ENCODE results near the gene GNG5. TPM values are rescaled to one million over a fixed set of nuclear protein-coding genes. Genes with fewer than 3 reads are reported as not detected.
"Not testable (repeated sequence)": the region's sequence is repeated elsewhere in the genome, so short reads cannot be mapped to it uniquely, and the experiment has no call there.

GNG5 gene
- total and polyA plus RNA-seq, 4 experiments from 2014 or later, result 38.1 to 250 (median 125) TPM

GRCh38 chr1:84524590-84524989 lies 18.2 kb upstream of the GNG5 start:
- H3K4me1 ChIP-seq (ENCODE audit: insufficient read depth, low read length), result no peaks in the 10 kb centered on the region
- no peaks in the 10 kb centered on the region for H3K9me3 ChIP-seq (ENCODE audit: control insufficient read depth in 1 of 2, low read length in 2 of 2)
- Mint-ChIP-seq H3K4me3 (no peak overlapping the region), H3K4me1 (no peaks in the 10 kb centered on the region), H3K27ac (no peak overlapping the region), H3K36me3 (peaks cover 0 to 9% of the 10 kb centered on the region in 2 donors), H3K9me3 (peaks cover 0 to 2% (median 0%) of the 10 kb centered on the region in 8 donors), H3K27me3 (no peaks in the 10 kb centered on the region)
- DNase-seq, result no peak
- H3K36me3 ChIP-seq (ENCODE audit: insufficient read depth, low read length), result no peaks in the 10 kb centered on the region
- H3K27me3 ChIP-seq (ENCODE audit: insufficient read depth, low read length), result no peaks in the 10 kb centered on the region
- intact Hi-C loops (cut with micrococcal nuclease), result no loop called here
- ChIA-PET POLR2A (ENCODE audit: partially characterized antibody) (no interaction called here), CTCF (ENCODE audit: partially characterized antibody) (no interaction called here)
- no peak overlapping the region for H3K27ac ChIP-seq (ENCODE audit: low read depth, low read length)
- no peak overlapping the region for H3K4me3 ChIP-seq (ENCODE audit: low read length in 2 of 2)

- intact Hi-C loops (cut with micrococcal nuclease), result no loop called here
- H3K4me1 Mint-ChIP-seq, result peaks cover 0 to 13% (median 2%) of the 10 kb centered on the region in 4 donors
- Histone ChIP-seq H3K27me3 (ENCODE audit: insufficient read depth, low read length) (no peaks in the 10 kb centered on the region), H3K36me3 (ENCODE audit: insufficient read depth, low read length) (no peaks in the 10 kb centered on the region), H3K27ac (ENCODE audit: low read depth, low read length) (no peak overlapping the region), H3K4me3 (ENCODE audit: low read length in 2 of 2) (no peak overlapping the region), H3K4me1 (ENCODE audit: insufficient read depth, low read length) (peaks cover 10% of the 10 kb centered on the region), H3K9me3 (ENCODE audit: control insufficient read depth in 1 of 2, low read length in 2 of 2) (no peaks in the 10 kb centered on the region)
- no peak for DNase-seq
- H3K27me3 Mint-ChIP-seq, result no peaks in the 10 kb centered on the region
- peak overlapping the region in 1 of 7 donors; percentile 3 for H3K27ac Mint-ChIP-seq
- peaks cover 4 to 11% of the 10 kb centered on the region in 2 donors for H3K36me3 Mint-ChIP-seq
- ChIA-PET CTCF (ENCODE audit: partially characterized antibody) (no interaction called here), POLR2A (ENCODE audit: partially characterized antibody) (no interaction called here)
- H3K4me3 Mint-ChIP-seq, result no peak overlapping the region
- H3K9me3 Mint-ChIP-seq, result peaks cover 0 to 6% (median 0%) of the 10 kb centered on the region in 8 donors
Measured at GRCh38 chr1:84510668-84511067, 4.3 kb upstream of the GNG5 start.

GRCh38 chr1:84510165-84510564 lies 3.8 kb upstream of the GNG5 start:
- POLR2A ChIA-PET (ENCODE audit: partially characterized antibody), result no interaction called here
- H3K4me3 Mint-ChIP-seq, result no peak overlapping the region
- peaks cover 4 to 15% of the 10 kb centered on the region in 2 donors for H3K36me3 Mint-ChIP-seq
- no peaks in the 10 kb centered on the region for H3K9me3 ChIP-seq (ENCODE audit: control insufficient read depth in 1 of 2, low read length in 2 of 2)
- no peaks in the 10 kb centered on the region for H3K27me3 Mint-ChIP-seq
- H3K9me3 Mint-ChIP-seq, result peaks cover 0 to 6% (median 0%) of the 10 kb centered on the region in 8 donors
- intact Hi-C loops (cut with micrococcal nuclease), result no loop called here
- H3K36me3 ChIP-seq (ENCODE audit: insufficient read depth, low read length), result no peaks in the 10 kb centered on the region
- DNase-seq, result no peak
- H3K27ac ChIP-seq (ENCODE audit: low read depth, low read length), result no peak overlapping the region
- CTCF ChIA-PET (ENCODE audit: partially characterized antibody), result no interaction called here
- H3K4me3 ChIP-seq (ENCODE audit: low read length in 2 of 2), result no peak overlapping the region
- peaks cover 11% of the 10 kb centered on the region for H3K4me1 ChIP-seq (ENCODE audit: insufficient read depth, low read length)
- H3K4me1 Mint-ChIP-seq, result peaks cover 3 to 17% (median 4%) of the 10 kb centered on the region in 4 donors
- no peaks in the 10 kb centered on the region for H3K27me3 ChIP-seq (ENCODE audit: insufficient read depth, low read length)
- peak overlapping the region in 1 of 7 donors; percentile 53 for H3K27ac Mint-ChIP-seq

- Histone ChIP-seq H3K9me3 (ENCODE audit: control insufficient read depth in 1 of 2, low read length in 2 of 2) (no peaks in the 10 kb centered on the region), H3K4me3 (ENCODE audit: low read length in 2 of 2) (no peak overlapping the region), H3K36me3 (ENCODE audit: insufficient read depth, low read length) (no peaks in the 10 kb centered on the region), H3K4me1 (ENCODE audit: insufficient read depth, low read length) (peaks cover 23% of the 10 kb centered on the region), H3K27me3 (ENCODE audit: insufficient read depth, low read length) (no peaks in the 10 kb centered on the region), H3K27ac (ENCODE audit: low read depth, low read length) (no peak overlapping the region)
- DNase-seq, result no peak
- intact Hi-C loops (cut with micrococcal nuclease), result loop anchor here (10.0 kb wide), 1 partner anchor 1196 kb away; the partner anchor contains the start of gene ZNHIT6
- Mint-ChIP-seq H3K4me3 (no peak overlapping the region), H3K4me1 (peaks cover 13 to 28% (median 15%) of the 10 kb centered on the region in 4 donors), H3K27ac (peak overlapping the region in 1 of 7 donors; percentile 4), H3K36me3 (peaks cover 4 to 18% of the 10 kb centered on the region in 2 donors), H3K27me3 (no peaks in the 10 kb centered on the region), H3K9me3 (peaks cover 0 to 6% (median 0%) of the 10 kb centered on the region in 8 donors)
- CTCF ChIA-PET (ENCODE audit: partially characterized antibody), result interaction anchor here (1.5 kb wide), 1 partner anchor 273 kb away, joined by 3 read pairs; no protein-coding TSS in a partner anchor
- POLR2A ChIA-PET (ENCODE audit: partially characterized antibody), result no interaction called here
Measured at GRCh38 chr1:84509029-84509428, 2.6 kb upstream of the GNG5 start.

- H3K27ac ChIP-seq (ENCODE audit: low read depth, low read length), result no peak overlapping the region
- no peaks in the 10 kb centered on the region for H3K36me3 ChIP-seq (ENCODE audit: insufficient read depth, low read length)
- DNase-seq, result no peak
- CTCF ChIA-PET (ENCODE audit: partially characterized antibody), result interaction anchor here (1.5 kb wide), 1 partner anchor 274 kb away, joined by 3 read pairs; no protein-coding TSS in a partner anchor
- peak overlapping the region in 4 of 8 donors; percentile 1 to 75 (median 26) for H3K4me3 Mint-ChIP-seq
- intact Hi-C loops (cut with micrococcal nuclease), result loop anchor here (10.0 kb wide), 1 partner anchor 1196 kb away; the partner anchor contains the start of gene ZNHIT6
- no peaks in the 10 kb centered on the region for H3K27me3 ChIP-seq (ENCODE audit: insufficient read depth, low read length)
- H3K27me3 Mint-ChIP-seq, result no peaks in the 10 kb centered on the region
- H3K4me1 Mint-ChIP-seq, result peaks cover 18 to 34% (median 20%) of the 10 kb centered on the region in 4 donors
- peaks cover 0 to 6% (median 0%) of the 10 kb centered on the region in 8 donors for H3K9me3 Mint-ChIP-seq
- peaks cover 4 to 18% of the 10 kb centered on the region in 2 donors for H3K36me3 Mint-ChIP-seq
- peaks cover 28% of the 10 kb centered on the region for H3K4me1 ChIP-seq (ENCODE audit: insufficient read depth, low read length)
- no peak overlapping the region for H3K4me3 ChIP-seq (ENCODE audit: low read length in 2 of 2)
- POLR2A ChIA-PET (ENCODE audit: partially characterized antibody), result no interaction called here
- H3K27ac Mint-ChIP-seq, result peak overlapping the region in 2 of 7 donors; percentile 4 to 62
- H3K9me3 ChIP-seq (ENCODE audit: control insufficient read depth in 1 of 2, low read length in 2 of 2), result no peaks in the 10 kb centered on the region
Measured at GRCh38 chr1:84508510-84508909, 2.1 kb upstream of the GNG5 start.

GRCh38 chr1:84507887-84508286 lies 1.5 kb upstream of the GNG5 start:
- H3K36me3 Mint-ChIP-seq, result peaks cover 4 to 18% of the 10 kb centered on the region in 2 donors
- not testable (repeated sequence) for H3K36me3 ChIP-seq (ENCODE audit: insufficient read depth, low read length); H3K9me3 ChIP-seq (ENCODE audit: control insufficient read depth in 1 of 2, low read length in 2 of 2); H3K27me3 ChIP-seq (ENCODE audit: insufficient read depth, low read length); H3K27ac ChIP-seq (ENCODE audit: low read depth, low read length); H3K9me3 Mint-ChIP-seq; H3K27me3 Mint-ChIP-seq; H3K4me3 ChIP-seq (ENCODE audit: low read length in 2 of 2); DNase-seq
- intact Hi-C loops (cut with micrococcal nuclease), result loop anchor here (2.0 to 10.0 kb wide), 3 partner anchors 27 to 1197 kb away; partner anchors contain the start of gene ZNHIT6
- H3K4me1 Mint-ChIP-seq, result peaks cover 22 to 40% (median 26%) of the 10 kb centered on the region in 4 donors
- H3K4me1 ChIP-seq (ENCODE audit: insufficient read depth, low read length), result peaks cover 34% of the 10 kb centered on the region
- H3K4me3 Mint-ChIP-seq, result peak overlapping the region in 1 of 8 donors; percentile 10
- ChIA-PET CTCF (ENCODE audit: partially characterized antibody) (interaction anchor here (2.0 kb wide), 1 partner anchor 33 kb away, joined by 4 read pairs; no protein-coding TSS in a partner anchor), POLR2A (ENCODE audit: partially characterized antibody) (interaction anchor here (2.2 to 2.6 kb wide), 4 partner anchors 28 to 363 kb away, joined by 9 to 68 read pairs (median 22); partner anchors contain the start of genes PRKACB and RPF1)
- peak overlapping the region in 1 of 7 donors; percentile 93 for H3K27ac Mint-ChIP-seq

- Histone ChIP-seq H3K4me3 (ENCODE audit: low read length in 2 of 2) (peak overlapping the region; percentile 68 to 87), H3K4me1 (ENCODE audit: insufficient read depth, low read length) (peaks cover 40% of the 10 kb centered on the region), H3K27me3 (ENCODE audit: insufficient read depth, low read length) (no peaks in the 10 kb centered on the region), H3K36me3 (ENCODE audit: insufficient read depth, low read length) (no peaks in the 10 kb centered on the region), H3K27ac (ENCODE audit: low read depth, low read length) (peak overlapping the region; percentile 81), H3K9me3 (ENCODE audit: control insufficient read depth in 1 of 2, low read length in 2 of 2) (no peaks in the 10 kb centered on the region)
- H3K4me1 Mint-ChIP-seq, result peaks cover 22 to 48% (median 27%) of the 10 kb centered on the region in 4 donors
- intact Hi-C loops (cut with micrococcal nuclease), result loop anchor here (1.0 to 10.0 kb wide), 9 partner anchors 28 to 1198 kb away; partner anchors contain the start of genes BCL10, CTBS, PRKACB and RPF1
- CTCF ChIA-PET (ENCODE audit: partially characterized antibody), result interaction anchor here (1.2 to 2.4 kb wide), 9 partner anchors 27 to 366 kb away, joined by 3 to 15 read pairs (median 7); partner anchors contain the start of genes CTBS and PRKACB
- peak overlapping the region; percentile 90 to 97 (median 94) for H3K27ac Mint-ChIP-seq
- POLR2A ChIA-PET (ENCODE audit: partially characterized antibody), result interaction anchor here (0.7 to 2.6 kb wide), 20 partner anchors 9 to 770 kb away, joined by 3 to 75 read pairs (median 4); partner anchors contain the start of genes C1orf52, CTBS, PRKACB and RPF1
- peaks cover 0 to 6% (median 0%) of the 10 kb centered on the region in 8 donors for H3K9me3 Mint-ChIP-seq
- H3K4me3 Mint-ChIP-seq, result peak overlapping the region; percentile 90 to 99 (median 96)
- H3K36me3 Mint-ChIP-seq, result peaks cover 4 to 18% of the 10 kb centered on the region in 2 donors
- peak in 1 of 5 donors; percentile 6 for DNase-seq
- no peaks in the 10 kb centered on the region for H3K27me3 Mint-ChIP-seq
Measured at GRCh38 chr1:84506729-84507453, 510 bp upstream of the GNG5 start.
